HG03064 (cell line): Measurements from ENCODE around the gene CFC1B.
"Not testable (repeated sequence)": the region's sequence is repeated elsewhere in the genome, so short reads cannot be mapped to it uniquely, and the experiment has no call there.

Experiments used
- ATAC-seq: cut with Tn5 transposase; IDR thresholded peaks from one replicate; pipeline ENCODE4 v1.9.1; 2021; ENCODE audit warnings: low read depth; ENCODE audit not compliant: unreplicated experiment

CFC1B gene

DNA sequence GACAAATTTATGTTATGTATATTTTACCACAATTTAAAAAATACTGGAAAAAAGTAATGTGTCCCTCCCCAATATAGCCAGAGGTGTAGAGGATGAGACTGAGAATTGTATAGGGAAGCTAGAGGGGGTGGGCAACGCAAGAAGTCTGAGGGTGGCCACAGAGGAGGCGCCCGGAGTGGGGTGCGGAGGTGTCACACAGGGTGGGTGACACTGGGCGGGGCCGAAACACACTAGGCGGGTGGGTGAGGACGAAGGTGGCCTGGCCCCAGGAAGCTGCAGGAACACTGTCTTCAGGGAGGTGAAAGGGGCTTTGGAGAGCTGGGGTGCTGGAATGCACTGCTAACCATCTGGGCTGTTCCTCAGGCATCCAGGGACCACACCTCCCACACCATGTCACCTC, 35.4 kb downstream of the CFC1B start:
- not testable (repeated sequence) for ATAC-seq

DNA sequence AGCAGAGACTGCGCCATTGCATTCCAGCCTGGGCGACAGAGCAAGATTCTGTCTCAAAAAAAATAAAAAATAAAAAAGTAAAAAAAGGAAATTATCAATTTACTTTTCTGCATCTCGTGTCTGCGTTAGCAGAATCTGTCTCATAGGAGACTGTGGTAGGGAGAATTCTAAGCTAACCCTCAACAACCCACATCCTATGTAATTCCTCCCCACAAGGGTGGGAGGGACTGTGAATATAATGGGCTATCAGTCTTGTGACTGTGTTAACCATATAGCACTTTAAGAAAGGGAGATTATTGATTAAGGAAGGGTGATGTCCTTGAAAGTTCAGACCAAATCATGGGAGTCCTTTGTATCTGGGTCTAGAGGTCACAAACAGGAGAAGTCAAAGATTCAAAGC, 45.1 kb downstream of the CFC1B start:
- not testable (repeated sequence) for ATAC-seq

DNA sequence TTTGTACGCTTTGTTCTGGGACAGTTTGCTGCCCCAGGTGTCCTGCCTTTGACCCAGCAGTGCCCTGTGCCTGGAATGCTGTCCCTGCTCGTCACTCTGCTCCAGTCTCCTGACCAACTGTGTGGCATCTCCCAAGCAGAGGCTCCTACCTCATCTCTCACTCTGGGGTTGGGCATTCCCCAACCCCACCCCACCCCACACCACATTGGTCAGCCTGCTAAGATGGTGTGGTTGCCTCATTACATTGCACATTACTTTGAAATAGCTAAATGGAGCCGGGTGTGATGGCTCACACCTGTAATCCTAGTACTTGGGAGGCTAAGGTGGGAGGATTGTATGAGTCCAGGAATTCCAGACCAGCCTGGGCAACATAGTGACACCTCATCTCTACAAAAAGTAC, 50.9 kb downstream of the CFC1B start:
- ATAC-seq, result not testable (repeated sequence)

DNA sequence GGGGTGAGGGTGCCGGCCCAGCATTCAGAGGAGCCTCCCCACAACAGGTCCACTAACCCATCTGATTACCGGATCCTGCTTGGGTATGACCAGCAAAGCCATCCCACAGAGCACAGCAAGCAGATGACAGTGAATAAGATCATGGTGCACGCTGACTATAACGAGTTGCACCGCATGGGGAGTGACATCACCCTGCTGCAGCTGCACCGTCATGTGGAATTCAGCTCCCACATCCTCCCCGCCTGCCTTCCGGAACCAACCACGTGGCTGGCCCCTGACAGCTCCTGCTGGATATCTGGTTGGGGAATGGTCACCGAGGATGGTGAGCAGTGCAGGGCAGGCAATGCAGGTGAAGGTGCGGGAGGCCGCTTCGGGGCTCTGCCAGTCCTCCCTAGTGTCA, 53.2 kb downstream of the CFC1B start:
- ATAC-seq, result not testable (repeated sequence)

DNA sequence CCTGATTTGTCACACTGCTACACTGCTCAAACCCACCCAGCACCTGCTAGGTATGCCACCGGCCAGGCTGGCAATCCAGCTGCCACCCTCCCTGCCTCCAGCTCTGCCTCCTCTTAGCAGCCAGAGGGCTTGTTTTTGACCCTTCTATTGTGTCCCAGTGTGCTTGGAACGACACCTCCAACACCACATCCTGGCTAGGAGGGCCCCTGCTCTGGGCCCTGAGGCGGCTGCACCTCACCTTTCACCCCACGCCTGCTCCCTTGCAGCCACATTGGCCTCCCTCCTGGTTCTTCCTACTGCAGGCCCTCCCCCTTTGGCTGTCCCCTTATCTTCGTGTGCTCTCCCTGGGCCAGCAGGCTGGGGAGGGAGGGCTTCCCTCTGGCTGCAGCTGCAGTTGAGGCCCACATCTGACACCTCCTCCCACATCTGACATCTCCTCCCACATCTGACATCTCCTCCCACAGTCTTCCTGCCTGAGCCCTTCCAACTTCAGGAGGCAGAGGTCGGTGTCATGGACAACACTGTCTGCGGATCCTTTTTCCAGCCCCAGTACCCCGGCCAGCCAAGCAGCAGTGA, 55.3 kb downstream of the CFC1B start:
- not testable (repeated sequence) for ATAC-seq

DNA sequence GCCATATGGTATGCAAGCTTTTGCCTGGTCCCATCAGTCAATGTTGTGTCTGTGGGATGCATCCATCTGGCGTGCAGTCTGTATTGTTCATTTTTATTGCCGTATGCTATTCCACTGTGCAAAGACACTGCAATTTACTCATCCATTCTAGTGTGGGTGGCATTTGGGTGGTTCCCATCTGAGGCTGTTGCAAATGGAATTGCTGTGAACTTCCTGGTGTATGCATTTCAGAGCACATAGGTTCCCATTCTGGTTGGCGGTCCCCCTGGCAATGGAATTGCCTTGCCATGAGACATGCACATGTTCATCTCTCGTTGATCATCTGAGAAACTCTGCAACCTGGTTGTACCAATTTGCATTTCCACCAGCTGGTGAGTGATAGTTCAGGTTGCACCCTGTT, 56.5 kb downstream of the CFC1B start:
- not testable (repeated sequence) for ATAC-seq
